ENCODE results near the gene IL18.
"Not testable (repeated sequence)": the region's sequence is repeated elsewhere in the genome, so short reads cannot be mapped to it uniquely, and the experiment has no call there.

IL18 gene

DNA sequence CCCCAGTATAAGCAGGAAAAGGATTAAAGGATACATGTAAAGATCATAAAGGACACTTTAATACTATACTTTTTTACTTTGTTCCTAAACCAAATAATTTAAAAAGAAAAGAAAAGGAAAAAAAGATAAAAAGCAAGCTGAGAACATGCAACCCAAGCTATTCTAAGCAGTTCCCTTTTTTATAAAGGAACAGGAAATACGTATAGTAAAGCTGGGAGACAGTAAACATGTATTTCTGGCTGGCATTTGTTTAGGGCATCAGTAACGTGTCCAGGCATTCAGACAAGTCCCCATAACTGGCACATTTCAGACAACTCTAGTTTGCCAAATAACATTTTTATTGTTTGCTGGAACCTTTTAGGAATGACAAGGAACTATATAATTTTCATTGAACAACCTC, 36.4 kb upstream of the IL18 start:
- in situ Hi-C loops (cut with MboI; ENCODE audit: low sequenced_read_pairs, unreplicated experiment) = no loop called here
- TF ChIP-seq, protein P1, sequence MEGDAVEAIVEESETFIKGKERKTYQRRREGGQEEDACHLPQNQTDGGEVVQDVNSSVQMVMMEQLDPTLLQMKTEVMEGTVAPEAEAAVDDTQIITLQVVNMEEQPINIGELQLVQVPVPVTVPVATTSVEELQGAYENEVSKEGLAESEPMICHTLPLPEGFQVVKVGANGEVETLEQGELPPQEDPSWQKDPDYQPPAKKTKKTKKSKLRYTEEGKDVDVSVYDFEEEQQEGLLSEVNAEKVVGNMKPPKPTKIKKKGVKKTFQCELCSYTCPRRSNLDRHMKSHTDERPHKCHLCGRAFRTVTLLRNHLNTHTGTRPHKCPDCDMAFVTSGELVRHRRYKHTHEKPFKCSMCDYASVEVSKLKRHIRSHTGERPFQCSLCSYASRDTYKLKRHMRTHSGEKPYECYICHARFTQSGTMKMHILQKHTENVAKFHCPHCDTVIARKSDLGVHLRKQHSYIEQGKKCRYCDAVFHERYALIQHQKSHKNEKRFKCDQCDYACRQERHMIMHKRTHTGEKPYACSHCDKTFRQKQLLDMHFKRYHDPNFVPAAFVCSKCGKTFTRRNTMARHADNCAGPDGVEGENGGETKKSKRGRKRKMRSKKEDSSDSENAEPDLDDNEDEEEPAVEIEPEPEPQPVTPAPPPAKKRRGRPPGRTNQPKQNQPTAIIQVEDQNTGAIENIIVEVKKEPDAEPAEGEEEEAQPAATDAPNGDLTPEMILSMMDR (IDR thresholded peaks at IDR 0.05; ENCODE audit: borderline replicate concordance, control extremely low read depth, extremely low read depth, insufficient read depth, missing control alignments) = no peak
- no peak for DNase-seq (ENCODE audit: low spot score)

DNA sequence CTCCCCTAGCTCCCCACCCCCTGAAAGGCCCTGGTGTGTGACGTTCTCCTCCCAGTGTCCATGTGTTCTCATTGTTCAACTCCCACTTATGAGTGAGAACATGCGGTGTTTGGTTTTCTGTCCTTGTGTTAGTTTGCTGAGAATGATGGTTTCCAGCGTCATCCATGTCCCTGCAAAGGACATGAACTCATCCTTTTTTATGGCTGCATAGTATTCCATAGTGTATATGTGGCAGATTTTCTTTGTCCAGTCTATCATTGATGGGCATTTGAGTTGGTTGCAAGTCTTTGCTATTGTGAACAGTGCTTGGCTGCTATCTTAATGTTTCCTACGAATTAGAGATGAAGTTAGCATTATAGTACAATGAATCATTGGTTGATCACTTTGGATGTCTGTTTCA, 35.2 kb upstream of the IL18 start:
- in situ Hi-C loops (cut with MboI; ENCODE audit: low sequenced_read_pairs, unreplicated experiment); DNase-seq (ENCODE audit: low spot score): not testable (repeated sequence)

DNA sequence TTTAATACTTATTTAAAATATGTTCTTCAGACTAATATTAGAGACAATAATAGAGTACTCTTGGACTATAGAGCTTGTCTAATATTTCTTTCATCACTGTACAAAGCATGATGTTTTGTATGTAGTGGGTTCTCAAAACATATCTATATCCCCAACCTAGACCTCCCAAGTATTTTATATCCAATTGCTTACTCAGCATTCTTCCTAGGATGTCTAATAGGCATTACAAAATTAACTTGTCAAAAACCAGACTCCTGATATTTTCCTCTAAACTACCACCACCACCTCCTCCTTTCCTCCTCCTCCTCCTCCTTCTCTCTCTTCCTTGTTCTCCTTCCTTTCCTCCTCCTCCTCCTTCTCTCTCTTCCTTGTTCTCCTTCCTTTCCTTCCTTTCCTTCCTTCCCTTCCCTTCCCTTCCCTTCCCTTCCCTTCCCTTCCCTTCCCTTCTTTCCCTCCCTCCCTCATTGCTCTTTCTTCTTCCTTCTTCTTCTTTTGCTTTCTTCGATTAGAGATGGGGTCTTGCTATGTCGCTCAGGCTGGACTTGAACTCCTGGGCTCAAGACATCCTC, 32.7 kb upstream of the IL18 start:
- in situ Hi-C loops (cut with MboI; ENCODE audit: low sequenced_read_pairs, unreplicated experiment) = no loop called here
- TF ChIP-seq, protein P1 (IDR thresholded peaks at IDR 0.05; ENCODE audit: borderline replicate concordance, control extremely low read depth, extremely low read depth, insufficient read depth, missing control alignments) = no peak

DNA sequence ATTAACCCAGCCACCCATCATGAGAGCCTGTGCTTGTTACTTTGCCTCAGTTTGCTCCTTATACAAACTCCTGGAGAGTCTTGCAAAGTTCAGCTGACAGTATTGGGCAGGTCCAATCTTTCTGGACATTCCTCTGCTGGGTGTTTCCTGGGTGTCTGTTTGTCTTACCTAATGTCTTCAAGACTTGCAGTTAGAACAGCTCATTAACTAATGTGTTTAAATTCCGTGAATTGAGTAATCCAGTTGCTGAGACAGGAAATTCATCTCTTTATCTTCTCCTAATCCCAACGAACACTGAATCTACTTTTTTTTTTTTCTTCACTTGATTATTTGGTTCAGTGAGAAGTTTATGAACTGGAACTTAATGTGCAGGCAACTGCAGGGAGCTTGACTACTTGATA, 32.1 kb upstream of the IL18 start:
- in situ Hi-C loops (cut with MboI; ENCODE audit: low sequenced_read_pairs, unreplicated experiment) = no loop called here
- TF ChIP-seq, protein P1 (IDR thresholded peaks at IDR 0.05; ENCODE audit: borderline replicate concordance, control extremely low read depth, extremely low read depth, insufficient read depth, missing control alignments) = no peak
- DNase-seq (ENCODE audit: low spot score) = no peak

More for the DNA sequence above, 32.7 kb upstream of the IL18 start:
- no peak for DNase-seq (ENCODE audit: low spot score)

DNA sequence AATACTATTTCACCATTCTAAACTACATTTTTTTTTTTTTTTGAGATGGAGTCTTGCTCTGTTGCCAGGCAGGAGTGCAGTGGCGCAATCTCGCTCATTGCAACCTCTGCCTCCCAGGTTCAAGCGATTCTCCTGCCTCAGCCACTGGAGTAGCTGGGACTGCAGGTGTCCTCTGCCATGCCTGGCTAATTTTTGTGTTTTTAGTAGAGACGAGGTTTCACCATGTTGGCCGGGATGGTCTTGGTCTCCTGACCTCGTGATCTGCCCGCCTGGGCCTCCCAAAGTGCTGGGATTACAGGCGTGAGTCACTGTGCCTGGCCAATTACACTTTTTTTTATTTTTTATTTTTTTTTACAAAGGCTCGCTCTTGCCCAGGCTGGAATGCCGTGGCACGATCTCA, 31.2 kb upstream of the IL18 start:
- in situ Hi-C loops (cut with MboI; ENCODE audit: low sequenced_read_pairs, unreplicated experiment); DNase-seq (ENCODE audit: low spot score): not testable (repeated sequence)

DNA sequence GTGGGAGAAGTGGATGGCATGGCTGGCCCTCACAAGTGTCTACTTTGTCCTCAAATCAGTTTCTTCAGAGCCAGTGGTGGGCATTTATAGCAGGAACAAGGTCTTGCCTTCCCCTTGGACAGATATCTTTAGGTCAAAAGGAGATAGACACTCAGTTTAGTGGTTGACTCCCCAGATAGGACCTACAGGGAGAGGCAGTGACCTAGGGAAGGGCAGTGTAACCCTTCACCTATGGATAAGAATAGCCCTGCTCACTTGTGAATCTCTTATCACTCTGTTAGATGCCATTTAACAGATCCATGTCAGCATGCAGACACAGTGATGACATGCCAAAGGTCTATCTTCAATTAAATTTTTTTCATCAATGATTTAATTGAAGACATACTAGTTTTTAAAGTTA, 22.4 kb upstream of the IL18 start:
- no peak for DNase-seq (ENCODE audit: low spot score)
- TF ChIP-seq, protein P1 (IDR thresholded peaks at IDR 0.05; ENCODE audit: borderline replicate concordance, control extremely low read depth, extremely low read depth, insufficient read depth, missing control alignments) = no peak
- in situ Hi-C loops (cut with MboI; ENCODE audit: low sequenced_read_pairs, unreplicated experiment) = no loop called here

DNA sequence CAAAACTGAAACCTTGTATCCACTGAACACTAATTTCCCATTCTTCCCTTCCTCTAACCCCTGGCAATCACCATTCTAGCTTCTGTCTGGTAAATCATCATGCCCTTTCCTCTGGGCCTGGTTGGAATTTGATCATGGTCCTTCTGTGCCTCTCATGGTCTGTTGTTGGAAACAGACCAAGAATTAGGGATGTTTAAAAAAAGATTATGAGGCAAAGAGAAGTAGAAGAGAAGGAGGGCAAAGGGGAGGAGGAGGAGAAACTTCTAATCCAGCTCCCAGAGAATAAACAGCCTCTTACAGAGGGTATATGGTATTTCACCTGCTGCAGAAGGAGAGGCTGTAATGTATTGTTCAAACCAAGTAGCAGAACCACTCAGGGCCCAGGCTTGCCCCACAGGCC, 22.0 kb upstream of the IL18 start:
- TF ChIP-seq, protein P1 (IDR thresholded peaks at IDR 0.05; ENCODE audit: borderline replicate concordance, control extremely low read depth, extremely low read depth, insufficient read depth, missing control alignments) = no peak
- in situ Hi-C loops (cut with MboI; ENCODE audit: low sequenced_read_pairs, unreplicated experiment) = no loop called here
- DNase-seq (ENCODE audit: low spot score) = no peak

DNA sequence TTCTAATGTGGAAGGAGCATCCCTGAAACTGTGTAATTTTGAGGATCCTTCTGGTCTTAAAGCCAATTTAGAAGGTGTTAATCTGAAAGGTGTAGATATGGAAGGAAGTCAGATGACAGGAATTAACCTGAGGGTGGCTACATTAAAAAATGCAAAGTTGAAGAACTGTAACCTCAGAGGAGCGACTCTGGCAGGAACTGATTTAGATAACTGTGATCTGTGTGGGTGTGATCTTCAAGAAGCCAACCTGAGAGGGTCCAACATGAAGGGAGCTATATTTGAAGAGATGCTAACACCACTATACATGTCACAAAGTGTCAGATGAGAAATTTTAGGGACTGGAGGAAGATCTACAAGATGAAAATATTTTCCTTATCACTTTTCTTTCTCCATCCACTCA, 19.0 kb upstream of the IL18 start:
- TF ChIP-seq, protein P1 (IDR thresholded peaks at IDR 0.05; ENCODE audit: borderline replicate concordance, control extremely low read depth, extremely low read depth, insufficient read depth, missing control alignments) = no peak
- in situ Hi-C loops (cut with MboI; ENCODE audit: low sequenced_read_pairs, unreplicated experiment) = no loop called here
- DNase-seq (ENCODE audit: low spot score) = no peak
